ENCODE results near the gene OLIG3. TPM values are rescaled to one million over a fixed set of nuclear protein-coding genes. Genes with fewer than 3 reads are reported as not detected.

The OLIG3 gene
- total RNA-seq, 1 donor from 2014 or later = not detected

- Histone ChIP-seq H3K9me3 (ENCODE audit: control insufficient read depth in 3 of 3, low read length in 3 of 3) (no peaks in the 10 kb centered on the region), H3K36me3 (ENCODE audit: control insufficient read depth in 3 of 3, insufficient read depth in 3 of 3, low read length in 3 of 3) (no peaks in the 10 kb centered on the region), H3K4me3 (ENCODE audit: low read length in 3 of 3) (no peak overlapping the region), H3K9ac (ENCODE audit: low read depth in 1 of 3, low read length in 3 of 3) (no peak overlapping the region), H3K27me3 (ENCODE audit: control insufficient read depth in 3 of 3, insufficient read depth in 3 of 3, low read length in 3 of 3) (peaks cover 93 to 96% (median 94%) of the 10 kb centered on the region in 3 donors), H3K4me1 (ENCODE audit: control insufficient read depth in 3 of 3, insufficient read depth in 3 of 3, low read length in 3 of 3) (peaks cover 12 to 22% (median 14%) of the 10 kb centered on the region in 3 donors), H3K27ac (ENCODE audit: low read depth, low read length) (no peak overlapping the region)
Measured at GRCh38 chr6:137490006-137490905, 3.9 kb downstream of the OLIG3 start.

- Histone ChIP-seq H3K4me1 (ENCODE audit: control insufficient read depth in 3 of 3, insufficient read depth in 3 of 3, low read length in 3 of 3) (peaks cover 8 to 22% (median 11%) of the 10 kb centered on the region in 3 donors), H3K36me3 (ENCODE audit: control insufficient read depth in 3 of 3, insufficient read depth in 3 of 3, low read length in 3 of 3) (no peaks in the 10 kb centered on the region), H3K4me3 (ENCODE audit: low read length in 3 of 3) (peak overlapping the region in 1 of 3 donors; percentile 23), H3K27me3 (ENCODE audit: control insufficient read depth in 3 of 3, insufficient read depth in 3 of 3, low read length in 3 of 3) (peaks cover 84 to 88% (median 87%) of the 10 kb centered on the region in 3 donors), H3K27ac (ENCODE audit: low read depth, low read length) (no peak overlapping the region), H3K9me3 (ENCODE audit: control insufficient read depth in 3 of 3, low read length in 3 of 3) (no peaks in the 10 kb centered on the region), H3K9ac (ENCODE audit: low read depth in 1 of 3, low read length in 3 of 3) (no peak overlapping the region)
Measured at GRCh38 chr6:137489046-137490005, 4.9 kb downstream of the OLIG3 start.

- Histone ChIP-seq H3K9ac (ENCODE audit: low read depth in 1 of 3, low read length in 3 of 3) (no peak overlapping the region), H3K36me3 (ENCODE audit: control insufficient read depth in 3 of 3, insufficient read depth in 3 of 3, low read length in 3 of 3) (no peaks in the 10 kb centered on the region), H3K9me3 (ENCODE audit: control insufficient read depth in 3 of 3, low read length in 3 of 3) (no peaks in the 10 kb centered on the region), H3K4me1 (ENCODE audit: control insufficient read depth in 3 of 3, insufficient read depth in 3 of 3, low read length in 3 of 3) (peaks cover 4 to 17% (median 7%) of the 10 kb centered on the region in 3 donors), H3K27ac (ENCODE audit: low read depth, low read length) (no peak overlapping the region), H3K4me3 (ENCODE audit: low read length in 3 of 3) (peak overlapping the region in 1 of 3 donors; percentile 23), H3K27me3 (ENCODE audit: control insufficient read depth in 3 of 3, insufficient read depth in 3 of 3, low read length in 3 of 3) (peaks cover 81 to 82% (median 82%) of the 10 kb centered on the region in 3 donors)
Measured at GRCh38 chr6:137488150-137489045, 5.8 kb downstream of the OLIG3 start.

- H3K36me3 ChIP-seq (ENCODE audit: control insufficient read depth in 3 of 3, insufficient read depth in 3 of 3, low read length in 3 of 3) = no peaks in the 10 kb centered on the region
- peaks cover 4 to 16% (median 7%) of the 10 kb centered on the region in 3 donors for H3K4me1 ChIP-seq (ENCODE audit: control insufficient read depth in 3 of 3, insufficient read depth in 3 of 3, low read length in 3 of 3)
- peaks cover 76 to 82% (median 80%) of the 10 kb centered on the region in 3 donors for H3K27me3 ChIP-seq (ENCODE audit: control insufficient read depth in 3 of 3, insufficient read depth in 3 of 3, low read length in 3 of 3)
- no peaks in the 10 kb centered on the region for H3K9me3 ChIP-seq (ENCODE audit: control insufficient read depth in 3 of 3, low read length in 3 of 3)
- no peak overlapping the region for H3K9ac ChIP-seq (ENCODE audit: low read depth in 1 of 3, low read length in 3 of 3)
- H3K27ac ChIP-seq (ENCODE audit: low read depth, low read length) = no peak overlapping the region
- H3K4me3 ChIP-seq (ENCODE audit: low read length in 3 of 3) = no peak overlapping the region
Measured at GRCh38 chr6:137487869-137488149, 6.4 kb downstream of the OLIG3 start.

GRCh38 chr6:137487181-137487868 is 6.9 kb downstream of the OLIG3 start:
- Histone ChIP-seq H3K27me3 (ENCODE audit: control insufficient read depth in 3 of 3, insufficient read depth in 3 of 3, low read length in 3 of 3) (peaks cover 71 to 80% (median 78%) of the 10 kb centered on the region in 3 donors), H3K27ac (ENCODE audit: low read depth, low read length) (no peak overlapping the region), H3K4me1 (ENCODE audit: control insufficient read depth in 3 of 3, insufficient read depth in 3 of 3, low read length in 3 of 3) (peaks cover 4 to 16% (median 7%) of the 10 kb centered on the region in 3 donors), H3K4me3 (ENCODE audit: low read length in 3 of 3) (no peak overlapping the region), H3K9me3 (ENCODE audit: control insufficient read depth in 3 of 3, low read length in 3 of 3) (no peaks in the 10 kb centered on the region), H3K36me3 (ENCODE audit: control insufficient read depth in 3 of 3, insufficient read depth in 3 of 3, low read length in 3 of 3) (no peaks in the 10 kb centered on the region), H3K9ac (ENCODE audit: low read depth in 1 of 3, low read length in 3 of 3) (no peak overlapping the region)

GRCh38 chr6:137486416-137486815 is 7.8 kb downstream of the OLIG3 start:
- no peaks in the 10 kb centered on the region for H3K36me3 ChIP-seq (ENCODE audit: control insufficient read depth in 3 of 3, insufficient read depth in 3 of 3, low read length in 3 of 3)
- no peak overlapping the region for H3K9ac ChIP-seq (ENCODE audit: low read depth in 1 of 3, low read length in 3 of 3)
- peaks cover 62 to 71% (median 69%) of the 10 kb centered on the region in 3 donors for H3K27me3 ChIP-seq (ENCODE audit: control insufficient read depth in 3 of 3, insufficient read depth in 3 of 3, low read length in 3 of 3)
- peaks cover 4 to 16% (median 7%) of the 10 kb centered on the region in 3 donors for H3K4me1 ChIP-seq (ENCODE audit: control insufficient read depth in 3 of 3, insufficient read depth in 3 of 3, low read length in 3 of 3)
- no peak overlapping the region for H3K27ac ChIP-seq (ENCODE audit: low read depth, low read length)
- no peak overlapping the region for H3K4me3 ChIP-seq (ENCODE audit: low read length in 3 of 3)
- H3K9me3 ChIP-seq (ENCODE audit: control insufficient read depth in 3 of 3, low read length in 3 of 3) = no peaks in the 10 kb centered on the region

GRCh38 chr6:137480431-137480830 is 13.8 kb downstream of the OLIG3 start:
- Histone ChIP-seq H3K27me3 (ENCODE audit: control insufficient read depth in 3 of 3, insufficient read depth in 3 of 3, low read length in 3 of 3) (peaks cover 8 to 27% (median 20%) of the 10 kb centered on the region in 3 donors), H3K4me3 (ENCODE audit: low read length in 3 of 3) (no peak overlapping the region), H3K36me3 (ENCODE audit: control insufficient read depth in 3 of 3, insufficient read depth in 3 of 3, low read length in 3 of 3) (no peaks in the 10 kb centered on the region), H3K27ac (ENCODE audit: low read depth, low read length) (no peak overlapping the region), H3K9me3 (ENCODE audit: control insufficient read depth in 3 of 3, low read length in 3 of 3) (no peaks in the 10 kb centered on the region), H3K9ac (ENCODE audit: low read depth in 1 of 3, low read length in 3 of 3) (no peak overlapping the region), H3K4me1 (ENCODE audit: control insufficient read depth in 3 of 3, insufficient read depth in 3 of 3, low read length in 3 of 3) (no peaks in the 10 kb centered on the region)

GRCh38 chr6:137475103-137475502 is 19.1 kb downstream of the OLIG3 start:
- H3K9me3 ChIP-seq (ENCODE audit: control insufficient read depth in 3 of 3, low read length in 3 of 3) = no peaks in the 10 kb centered on the region
- peaks cover 0 to 12% (median 5%) of the 10 kb centered on the region in 3 donors for H3K27me3 ChIP-seq (ENCODE audit: control insufficient read depth in 3 of 3, insufficient read depth in 3 of 3, low read length in 3 of 3)

GRCh38 chr6:137473598-137473997 is 20.6 kb downstream of the OLIG3 start:
- no peaks in the 10 kb centered on the region for H3K9me3 ChIP-seq (ENCODE audit: control insufficient read depth in 3 of 3, low read length in 3 of 3)
- no peak overlapping the region for H3K27ac ChIP-seq (ENCODE audit: low read depth, low read length)
- no peak overlapping the region for H3K9ac ChIP-seq (ENCODE audit: low read depth in 1 of 3, low read length in 3 of 3)
- H3K36me3 ChIP-seq (ENCODE audit: control insufficient read depth in 3 of 3, insufficient read depth in 3 of 3, low read length in 3 of 3) = no peaks in the 10 kb centered on the region
- H3K4me3 ChIP-seq (ENCODE audit: low read length in 3 of 3) = no peak overlapping the region
- no peaks in the 10 kb centered on the region for H3K4me1 ChIP-seq (ENCODE audit: control insufficient read depth in 3 of 3, insufficient read depth in 3 of 3, low read length in 3 of 3)
- H3K27me3 ChIP-seq (ENCODE audit: control insufficient read depth in 3 of 3, insufficient read depth in 3 of 3, low read length in 3 of 3) = peaks cover 0 to 12% (median 5%) of the 10 kb centered on the region in 3 donors

More at GRCh38 chr6:137475103-137475502, 19.1 kb downstream of the OLIG3 start:
- Histone ChIP-seq H3K36me3 (ENCODE audit: control insufficient read depth in 3 of 3, insufficient read depth in 3 of 3, low read length in 3 of 3) (no peaks in the 10 kb centered on the region), H3K27ac (ENCODE audit: low read depth, low read length) (no peak overlapping the region), H3K4me3 (ENCODE audit: low read length in 3 of 3) (no peak overlapping the region), H3K9ac (ENCODE audit: low read depth in 1 of 3, low read length in 3 of 3) (no peak overlapping the region), H3K4me1 (ENCODE audit: control insufficient read depth in 3 of 3, insufficient read depth in 3 of 3, low read length in 3 of 3) (no peaks in the 10 kb centered on the region)

Data from skeletal muscle tissue (tissue), 4 donors.